C4-2B (cell line): ENCODE data around the gene SUPT5H.

ENCODE experiments used
- ZFX ChIP-seq: fragments of 450-650 bp; IDR thresholded peaks from 2 replicates; pipeline ENCODE4 v1.6.1; 2017
- TF ChIP-seq, protein P1 (sequence below): fragments of 450-650 bp; conservative IDR thresholded peaks from 2 replicates; pipeline ENCODE4 v1.5.1; 2017; ENCODE audit warnings: mild to moderate bottlenecking

DNA sequence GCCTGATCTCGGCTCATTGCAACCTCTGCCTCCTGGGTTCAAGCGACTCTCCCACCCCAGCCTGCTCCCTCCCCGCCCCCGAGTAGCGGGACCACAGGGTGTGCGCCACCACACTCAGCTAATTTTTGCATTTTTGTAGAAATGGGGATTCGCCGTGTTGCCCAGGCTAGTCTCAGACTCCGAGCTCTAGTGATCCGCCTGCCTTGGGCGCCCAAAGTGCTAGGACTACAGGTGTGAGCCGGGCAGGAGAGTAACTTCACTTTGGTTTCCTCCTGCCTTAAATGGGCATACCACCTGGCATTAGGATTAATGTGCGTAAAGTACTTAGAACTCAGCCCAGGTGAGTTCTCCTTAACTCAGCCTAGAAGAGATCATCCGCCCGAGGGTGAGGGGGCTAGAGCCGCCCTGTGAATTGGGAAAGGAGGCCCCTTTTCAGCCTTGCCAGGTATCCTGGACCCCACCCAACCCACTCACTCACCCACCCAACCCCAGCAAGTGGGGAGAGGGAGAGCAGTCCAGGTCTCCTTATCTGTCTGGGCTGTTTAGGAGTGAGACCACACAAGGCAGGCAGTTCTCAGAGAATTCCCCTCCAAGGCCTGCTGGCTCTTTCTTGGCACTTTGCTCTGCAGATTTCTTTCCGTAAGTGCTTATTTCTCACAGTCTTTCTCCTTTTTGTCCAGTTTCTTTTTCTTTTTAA lies 40.0 kb upstream of the SUPT5H start:
- TF ChIP-seq, protein P1, sequence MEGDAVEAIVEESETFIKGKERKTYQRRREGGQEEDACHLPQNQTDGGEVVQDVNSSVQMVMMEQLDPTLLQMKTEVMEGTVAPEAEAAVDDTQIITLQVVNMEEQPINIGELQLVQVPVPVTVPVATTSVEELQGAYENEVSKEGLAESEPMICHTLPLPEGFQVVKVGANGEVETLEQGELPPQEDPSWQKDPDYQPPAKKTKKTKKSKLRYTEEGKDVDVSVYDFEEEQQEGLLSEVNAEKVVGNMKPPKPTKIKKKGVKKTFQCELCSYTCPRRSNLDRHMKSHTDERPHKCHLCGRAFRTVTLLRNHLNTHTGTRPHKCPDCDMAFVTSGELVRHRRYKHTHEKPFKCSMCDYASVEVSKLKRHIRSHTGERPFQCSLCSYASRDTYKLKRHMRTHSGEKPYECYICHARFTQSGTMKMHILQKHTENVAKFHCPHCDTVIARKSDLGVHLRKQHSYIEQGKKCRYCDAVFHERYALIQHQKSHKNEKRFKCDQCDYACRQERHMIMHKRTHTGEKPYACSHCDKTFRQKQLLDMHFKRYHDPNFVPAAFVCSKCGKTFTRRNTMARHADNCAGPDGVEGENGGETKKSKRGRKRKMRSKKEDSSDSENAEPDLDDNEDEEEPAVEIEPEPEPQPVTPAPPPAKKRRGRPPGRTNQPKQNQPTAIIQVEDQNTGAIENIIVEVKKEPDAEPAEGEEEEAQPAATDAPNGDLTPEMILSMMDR, result no peak
- TF ChIP-seq ZFX, result no peak
